GM11168 (cell line): ENCODE measurements around the gene RNFT2.

ENCODE experiments used
- in situ Hi-C: fragments of 300-500 bp; cut with MboI; formaldehyde crosslinking; loops from one replicate; pipeline ENCODE4 v1.12.0; 2022; ENCODE audit warnings: low sequenced_read_pairs; ENCODE audit not compliant: unreplicated experiment

Gene RNFT2

DNA sequence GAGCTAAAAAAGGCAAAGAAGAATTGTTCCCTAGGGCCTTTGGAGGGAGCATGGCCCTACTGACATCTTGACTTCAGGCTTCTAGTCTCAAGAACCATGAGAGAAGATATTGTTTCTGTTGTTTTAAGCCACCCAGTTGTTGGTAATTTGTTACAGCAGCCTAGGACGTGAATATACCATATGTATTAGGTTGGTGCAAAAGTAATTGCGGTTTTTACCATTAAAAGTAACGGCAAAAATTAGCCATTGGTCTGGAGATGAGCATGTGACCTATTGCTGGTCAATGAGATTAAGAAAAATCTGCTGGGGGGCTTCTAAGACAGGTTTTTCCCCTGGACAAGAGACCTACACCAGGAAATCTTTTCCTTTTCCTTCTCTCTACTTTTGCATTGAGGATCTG lies 152.9 kb downstream of the RNFT2 start:
- in situ Hi-C loops, result no loop called here

DNA sequence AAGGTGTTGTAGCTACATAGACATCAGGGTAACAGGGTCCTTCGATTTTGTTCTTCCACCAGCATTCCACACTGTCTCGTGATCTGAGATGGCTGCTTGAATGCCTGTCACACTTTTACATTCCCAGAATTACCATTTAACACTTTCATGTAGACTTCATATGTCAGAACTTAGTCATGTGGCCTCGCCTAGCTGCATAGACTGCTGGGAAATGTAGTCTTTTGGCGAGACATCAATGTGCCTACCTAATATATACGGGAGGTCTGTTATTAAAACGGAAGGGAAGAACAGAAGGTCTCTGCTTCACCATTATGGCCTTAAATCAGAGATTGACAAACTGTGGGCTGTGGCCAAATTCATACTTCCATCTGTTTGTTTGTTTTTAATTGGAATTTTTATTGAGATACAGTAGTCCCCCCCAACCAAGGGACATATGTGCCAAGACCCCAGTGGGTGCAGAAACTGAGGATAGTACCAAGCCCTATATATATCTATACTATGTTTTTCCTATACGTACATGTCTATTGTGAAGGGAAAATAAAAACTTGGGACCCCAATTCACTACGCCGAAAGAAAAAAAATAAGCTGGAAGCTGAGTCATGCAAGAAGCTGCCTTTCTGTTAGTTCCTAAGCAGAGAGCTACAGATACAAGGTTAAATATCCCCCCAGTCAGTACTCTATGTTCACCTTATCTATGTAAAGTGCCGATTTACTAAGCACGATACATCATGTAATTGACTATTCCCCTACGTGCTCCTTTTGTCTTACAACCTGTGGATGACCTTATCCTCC lies 154.4 kb downstream of the RNFT2 start:
- in situ Hi-C loops, result no loop called here

DNA sequence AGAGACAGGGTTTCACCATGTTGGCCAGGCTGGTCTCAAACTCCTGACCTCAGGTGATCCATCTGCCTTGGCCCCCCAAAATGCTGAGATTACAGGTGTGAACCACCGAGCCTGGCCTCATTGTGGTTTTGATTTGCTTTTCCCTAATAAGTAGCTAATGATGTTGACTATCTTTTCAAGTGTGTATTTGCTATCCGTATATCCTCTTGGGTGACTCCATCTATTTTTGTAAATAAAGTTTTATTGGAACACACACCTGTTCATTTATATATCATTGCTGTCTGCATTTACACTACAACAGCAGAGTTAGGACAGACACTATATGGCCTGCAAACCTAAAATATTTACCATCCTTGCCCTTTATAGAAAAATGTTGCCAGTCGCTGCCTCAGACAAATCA lies 156.8 kb downstream of the RNFT2 start:
- in situ Hi-C loops, result no loop called here

DNA sequence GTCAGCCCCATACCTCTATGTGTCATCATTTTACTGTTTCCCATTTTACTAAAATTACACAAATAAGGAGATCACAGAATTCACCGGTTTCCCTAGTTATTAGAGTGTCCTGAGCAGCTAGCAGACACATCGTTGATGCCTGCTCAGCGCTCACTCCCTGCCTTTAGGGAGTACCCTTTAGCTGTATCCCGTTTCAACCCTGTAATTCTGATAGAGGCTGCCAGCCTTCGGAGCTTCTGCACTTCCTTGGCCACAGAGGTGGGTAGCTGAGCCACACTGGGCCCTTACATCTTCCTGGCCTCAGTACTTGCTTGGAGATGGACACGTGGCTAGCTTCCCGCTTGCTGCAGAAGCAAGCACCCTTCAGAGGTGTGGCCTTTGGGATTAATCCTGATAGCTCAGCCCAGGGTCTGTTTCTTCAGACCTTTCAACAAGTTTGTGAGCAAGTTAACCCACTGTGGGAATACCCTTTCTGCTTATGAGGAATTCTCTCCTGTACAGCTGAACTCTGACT lies 158.4 kb downstream of the RNFT2 start:
- in situ Hi-C loops, result no loop called here

DNA sequence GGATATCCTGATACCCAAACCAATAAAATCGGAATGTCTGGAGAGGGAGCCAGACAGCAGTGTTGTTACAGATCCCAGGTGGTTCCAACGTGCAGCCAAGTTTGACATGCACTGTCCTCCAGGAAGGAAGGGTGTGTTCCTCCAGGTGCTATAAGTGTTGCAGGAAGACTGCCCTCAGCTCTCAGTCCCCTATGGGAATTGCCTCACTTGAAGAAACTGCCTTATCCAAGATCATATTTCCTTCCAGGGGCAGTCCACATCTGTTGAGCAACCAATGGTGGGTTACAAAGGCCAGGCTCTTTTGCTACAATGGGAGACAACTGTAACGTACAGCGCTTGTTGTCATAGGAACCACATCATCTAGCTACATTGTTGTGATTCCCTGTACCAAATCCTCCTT lies 159.4 kb downstream of the RNFT2 start:
- in situ Hi-C loops, result no loop called here

DNA sequence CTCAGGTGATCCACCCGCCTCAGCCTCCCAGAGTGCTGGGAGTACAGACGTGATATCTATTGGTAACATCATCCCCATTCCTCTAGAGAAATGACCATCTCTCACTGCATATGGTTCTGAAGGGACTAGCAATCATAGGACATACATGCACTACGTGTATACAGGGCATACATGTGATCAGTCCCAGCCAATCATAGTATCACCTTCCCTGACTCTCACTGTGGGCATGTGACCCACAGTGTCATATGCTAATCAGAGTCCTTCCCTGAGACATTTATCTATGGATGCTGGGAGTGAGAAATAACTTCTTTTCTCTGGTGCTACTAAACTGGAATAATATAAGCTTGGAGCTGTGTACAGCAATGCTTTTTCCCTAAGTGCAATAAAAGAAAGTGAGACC lies 160.6 kb downstream of the RNFT2 start:
- in situ Hi-C loops, result no loop called here

DNA sequence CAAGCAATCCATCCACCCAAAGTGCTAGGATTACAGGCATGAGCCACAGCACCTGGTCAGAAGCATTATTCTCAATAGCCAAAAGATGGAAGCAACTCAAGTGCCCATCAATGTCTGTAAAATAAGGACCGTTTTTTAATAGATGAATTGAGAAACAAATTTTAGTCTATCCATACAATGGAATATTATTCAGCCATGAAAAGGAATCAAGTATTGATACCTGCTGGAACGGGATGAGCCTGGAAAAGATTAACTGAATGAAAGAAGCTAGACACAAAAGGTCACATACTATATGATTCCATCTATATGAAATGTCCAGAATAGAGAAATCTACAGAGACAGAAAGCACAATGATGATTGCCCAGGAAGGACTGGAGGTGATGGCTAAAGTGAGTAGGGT lies 163.5 kb downstream of the RNFT2 start:
- in situ Hi-C loops, result no loop called here
